Measurements from ENCODE around the gene ADD3.

The ADD3 gene

GRCh38 chr10:110163841-110164240 lies 156.1 kb downstream of the ADD3 start:
- Mint-ChIP-seq H3K27me3 (ENCODE audit: low read depth, poor library complexity) (peaks cover 50% of the 10 kb centered on the region), H3K9me3 (no peaks in the 10 kb centered on the region), H3K27ac (no peak overlapping the region), H3K4me3 (no peak overlapping the region), H3K36me3 (ENCODE audit: low read depth) (no peaks in the 10 kb centered on the region), H3K4me1 (peaks cover 39% of the 10 kb centered on the region)
- no peak for DNase-seq
- TF ChIP-seq CTCF (IDR thresholded peaks at IDR 0.05): no peak

GRCh38 chr10:110165239-110165638 lies 157.5 kb downstream of the ADD3 start:
- TF ChIP-seq CTCF (IDR thresholded peaks at IDR 0.05): no peak
- no peak for DNase-seq
- H3K4me3 Mint-ChIP-seq: no peak overlapping the region
- H3K4me1 Mint-ChIP-seq: peaks cover 53% of the 10 kb centered on the region
- H3K27me3 Mint-ChIP-seq (ENCODE audit: low read depth, poor library complexity): peaks cover 61% of the 10 kb centered on the region
- H3K27ac Mint-ChIP-seq: no peak overlapping the region
- H3K36me3 Mint-ChIP-seq (ENCODE audit: low read depth): no peaks in the 10 kb centered on the region
- H3K9me3 Mint-ChIP-seq: no peaks in the 10 kb centered on the region

GRCh38 chr10:110167149-110167548 lies 159.4 kb downstream of the ADD3 start:
- peaks cover 62% of the 10 kb centered on the region for H3K4me1 Mint-ChIP-seq
- no peak overlapping the region for H3K4me3 Mint-ChIP-seq
- no peaks in the 10 kb centered on the region for H3K36me3 Mint-ChIP-seq (ENCODE audit: low read depth)
- no peak for DNase-seq
- peaks cover 80% of the 10 kb centered on the region for H3K27me3 Mint-ChIP-seq (ENCODE audit: low read depth, poor library complexity)
- no peaks in the 10 kb centered on the region for H3K9me3 Mint-ChIP-seq
- H3K27ac Mint-ChIP-seq: no peak overlapping the region
- no peak for TF ChIP-seq CTCF (IDR thresholded peaks at IDR 0.05)

- Mint-ChIP-seq H3K27ac (no peak overlapping the region), H3K9me3 (no peaks in the 10 kb centered on the region), H3K27me3 (ENCODE audit: low read depth, poor library complexity) (peaks cover 88% of the 10 kb centered on the region), H3K4me3 (peak overlapping the region; percentile 64), H3K36me3 (ENCODE audit: low read depth) (no peaks in the 10 kb centered on the region), H3K4me1 (peaks cover 47% of the 10 kb centered on the region)
- TF ChIP-seq CTCF (IDR thresholded peaks at IDR 0.05): no peak
- no peak for DNase-seq
Measured at GRCh38 chr10:110168601-110169481, 161.1 kb downstream of the ADD3 start.

DNA sequence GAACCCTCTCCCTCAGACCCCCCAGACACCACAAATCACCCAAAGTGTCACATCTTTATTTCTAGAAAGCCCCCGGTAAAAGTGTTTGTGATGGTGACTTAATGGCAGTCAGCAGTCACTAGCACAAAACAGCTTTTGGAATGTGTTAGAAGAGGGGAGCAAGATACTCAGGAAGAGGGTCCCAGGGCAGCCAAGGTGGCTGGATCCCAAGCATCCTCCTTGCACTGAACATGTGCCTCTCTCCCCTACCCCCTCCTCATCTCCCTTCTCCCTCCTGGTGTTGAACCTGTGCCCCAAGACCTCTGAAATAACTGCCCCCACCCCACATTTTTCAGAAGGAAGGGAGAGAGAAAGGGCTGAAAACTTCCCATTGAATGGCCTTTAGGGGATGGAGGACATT lies 161.8 kb downstream of the ADD3 start:
- Mint-ChIP-seq H3K4me3 (no peak overlapping the region), H3K27ac (no peak overlapping the region), H3K36me3 (ENCODE audit: low read depth) (no peaks in the 10 kb centered on the region), H3K4me1 (peaks cover 43% of the 10 kb centered on the region), H3K9me3 (no peaks in the 10 kb centered on the region), H3K27me3 (ENCODE audit: low read depth, poor library complexity) (peaks cover 88% of the 10 kb centered on the region)
- no peak for TF ChIP-seq CTCF (IDR thresholded peaks at IDR 0.05)
- DNase-seq: no peak

Measured in nephron progenitor cell (in vitro differentiated cells).